MCF 10A (cell line): ENCODE measurements around the gene NR1I3. TPM values are rescaled to one million over a fixed set of nuclear protein-coding genes. Genes with fewer than 3 reads are reported as not detected.
A peak's percentile ranks its signal among the peaks of the same experiment; 100 is the strongest.

ENCODE experiments used
- BruUV-seq: library from RNA; stranded (reverse); fragments of 400-500 nt; replicated peaks from 2 replicates; lab custom pipeline; 2021; lab: Mats Ljungman, UMichigan
- CTCF ChIA-PET: fragments of 300-600 bp; sonication (Branson Sonifier 250); formaldehyde crosslinking; extraction: SDS; loops from one replicate; lab custom pipeline; 2021; ENCODE audit warnings: antibody characterized with exemption, inconsistent platforms; lab: Yijun Ruan, JAX
- POLR2A ChIA-PET: fragments of 300-600, 350-650 bp; sonication (Branson Sonifier 250); formaldehyde crosslinking; extraction: SDS; loops from one replicate; lab custom pipeline; 2020; ENCODE audit warnings: antibody characterized with exemption, inconsistent platforms; lab: Yijun Ruan, JAX
- DNase-seq: peaks from one replicate; pipeline ENCODE4 v3.0.0-alpha.2; 2018; ENCODE audit not compliant: unreplicated experiment
- H3K27ac Mint-ChIP-seq: one replicate; pipeline ENCODE4 v1.8.0; 2022; ENCODE audit warnings: mild to moderate bottlenecking, low read depth, mixed read lengths; ENCODE audit not compliant: unreplicated experiment
- H3K27me3 Mint-ChIP-seq: one replicate; pipeline ENCODE4 v1.8.0; 2022; ENCODE audit warnings: mixed read lengths; ENCODE audit not compliant: insufficient read depth, unreplicated experiment
- H3K36me3 Mint-ChIP-seq: one replicate; pipeline ENCODE4 v1.8.0; 2022; ENCODE audit warnings: mild to moderate bottlenecking, moderate library complexity, mixed read lengths; ENCODE audit not compliant: insufficient read depth, unreplicated experiment
- H3K4me1 Mint-ChIP-seq: one replicate; pipeline ENCODE4 v1.8.0; 2022; ENCODE audit warnings: mixed read lengths; ENCODE audit not compliant: insufficient read depth, unreplicated experiment
- H3K4me3 Mint-ChIP-seq: one replicate; pipeline ENCODE4 v1.8.0; 2022; ENCODE audit warnings: mild to moderate bottlenecking, moderate library complexity, mixed read lengths; ENCODE audit not compliant: unreplicated experiment
- H3K9me3 Mint-ChIP-seq: one replicate; pipeline ENCODE4 v1.8.0; 2022; ENCODE audit warnings: mixed read lengths; ENCODE audit not compliant: unreplicated experiment
- CTCF ChIP-seq: fragments of 200-600 bp; IDR thresholded peaks from one replicate; pipeline ENCODE4 v1.8.0; 2022; ENCODE audit warnings: antibody characterized with exemption, mild to moderate bottlenecking; ENCODE audit not compliant: unreplicated experiment
- intact Hi-C: fragments of 100-400 bp; cut with micrococcal nuclease; formaldehyde crosslinking; loops from 2 replicates; pipeline ENCODE4 v1.14.1; 2022
- total RNA-seq: library from RNA; stranded (reverse); gene quantifications from 2 replicates; pipeline ENCODE4 v1.2.3, GENCODE V29; 2022

The NR1I3 gene
- total RNA-seq, 1 experiment from 2014 or later = not detected

- BruUV-seq = no TSS peak
- ChIA-PET POLR2A (interaction anchor here (1.2 to 3.6 kb wide), 3 partner anchors 8 to 16 kb away, joined by 4 to 20 read pairs (median 13); partner anchors contain the start of genes NDUFS2 and TOMM40L), CTCF (interaction anchor here (1.1 to 18.5 kb wide), 6 partner anchors 9 to 168 kb away, joined by 3 to 444 read pairs (median 197); partner anchors contain the start of genes NDUFS2 and TOMM40L)
- TF ChIP-seq CTCF = no peak
- H3K9me3 Mint-ChIP-seq = no peaks in the 10 kb centered on the region
- intact Hi-C loops = no loop called here
- no peak overlapping the region for H3K27ac Mint-ChIP-seq
- H3K4me3 Mint-ChIP-seq = no peak overlapping the region
- peaks cover 33% of the 10 kb centered on the region for H3K36me3 Mint-ChIP-seq
- DNase-seq = no peak
- no peaks in the 10 kb centered on the region for H3K27me3 Mint-ChIP-seq
- peaks cover 6% of the 10 kb centered on the region for H3K4me1 Mint-ChIP-seq
Measured at GRCh38 chr1:161217831-161218230, 20.2 kb downstream of the NR1I3 start.

GRCh38 chr1:161216945-161217712 lies 20.9 kb downstream of the NR1I3 start:
- no TSS peak for BruUV-seq
- Mint-ChIP-seq H3K4me1 (peaks cover 6% of the 10 kb centered on the region), H3K27ac (no peak overlapping the region), H3K9me3 (no peaks in the 10 kb centered on the region), H3K4me3 (no peak overlapping the region), H3K36me3 (peaks cover 40% of the 10 kb centered on the region), H3K27me3 (no peaks in the 10 kb centered on the region)
- TF ChIP-seq CTCF = no peak
- intact Hi-C loops = no loop called here
- CTCF ChIA-PET = interaction anchor here (0.8 to 18.5 kb wide), 7 partner anchors 9 to 168 kb away, joined by 3 to 444 read pairs (median 55); partner anchors contain the start of genes NDUFS2 and TOMM40L
- peak; percentile 79 for DNase-seq
- POLR2A ChIA-PET = interaction anchor here (0.9 to 3.6 kb wide), 5 partner anchors 9 to 98 kb away, joined by 3 to 20 read pairs (median 4); partner anchors contain the start of genes B4GALT3, NDUFS2 and TOMM40L

GRCh38 chr1:161215076-161215475 lies 22.9 kb downstream of the NR1I3 start, which contains the start of gene FCER1G:
FCER1G (plus strand) TSS chr1:161215295; CDS start chr1:161215322, 27 bp downstream.
- Mint-ChIP-seq H3K27me3 (no peaks in the 10 kb centered on the region), H3K4me3 (no peak within 1 kb of the TSS), H3K27ac (peak within 1 kb of the TSS; percentile 53), H3K9me3 (no peaks in the 10 kb centered on the region), H3K4me1 (peaks cover 7% of the 10 kb centered on the region), H3K36me3 (peaks cover 60% of the 10 kb centered on the region)
- POLR2A ChIA-PET = interaction anchor here (0.6 to 3.6 kb wide), 5 partner anchors 13 to 90 kb away, joined by 3 to 20 read pairs (median 3); partner anchors contain the start of genes ADAMTS4 and NDUFS2
- intact Hi-C loops = no loop called here
- CTCF ChIA-PET = interaction anchor here (0.6 to 18.5 kb wide), 7 partner anchors 8 to 158 kb away, joined by 3 to 444 read pairs (median 26); partner anchors contain the start of genes NDUFS2 and TOMM40L
- BruUV-seq = no TSS peak
- DNase-seq = no peak
- no peak for TF ChIP-seq CTCF

- H3K27me3 Mint-ChIP-seq = no peaks in the 10 kb centered on the region
- H3K4me3 Mint-ChIP-seq = no peak overlapping the region
- ChIA-PET POLR2A (no interaction called here), CTCF (interaction anchor here (0.7 to 18.5 kb wide), 4 partner anchors 7 to 127 kb away, joined by 3 to 444 read pairs (median 224); partner anchors contain the start of genes APOA2, FCER1G, NDUFS2 and TOMM40L)
- TF ChIP-seq CTCF = no peak
- intact Hi-C loops = no loop called here
- peaks cover 14% of the 10 kb centered on the region for H3K4me1 Mint-ChIP-seq
- peaks cover 67% of the 10 kb centered on the region for H3K36me3 Mint-ChIP-seq
- no TSS peak for BruUV-seq
- no peak overlapping the region for H3K27ac Mint-ChIP-seq
- no peaks in the 10 kb centered on the region for H3K9me3 Mint-ChIP-seq
- DNase-seq = no peak
Measured at GRCh38 chr1:161214369-161214768, 23.6 kb downstream of the NR1I3 start.
